ENCODE results near the gene PMFBP1. TPM values are rescaled to one million over a fixed set of nuclear protein-coding genes. Genes with fewer than 3 reads are reported as not detected.

The PMFBP1 gene
- total and polyA plus RNA-seq, 4 experiments from 2014 or later = 0.73 to 1.1 TPM; not detected in 2

- ChIA-PET CTCF (ENCODE audit: partially characterized antibody) (interaction anchor here (1.5 kb wide), 1 partner anchor 10 kb away, joined by 3 read pairs; no protein-coding TSS in a partner anchor), POLR2A (ENCODE audit: partially characterized antibody) (no interaction called here)
- DNase-seq = no peak
- Mint-ChIP-seq H3K4me3 (no peak overlapping the region), H3K4me1 (no peaks in the 10 kb centered on the region), H3K27ac (no peak overlapping the region), H3K36me3 (peaks cover 0 to 8% of the 10 kb centered on the region in 2 donors), H3K9me3 (no peaks in the 10 kb centered on the region), H3K27me3 (no peaks in the 10 kb centered on the region)
- intact Hi-C loops (cut with micrococcal nuclease) = no loop called here
- Histone ChIP-seq H3K27ac (ENCODE audit: low read depth, low read length) (no peak overlapping the region), H3K36me3 (ENCODE audit: insufficient read depth, low read length) (no peaks in the 10 kb centered on the region), H3K27me3 (ENCODE audit: insufficient read depth, low read length) (no peaks in the 10 kb centered on the region), H3K4me1 (ENCODE audit: insufficient read depth, low read length) (no peaks in the 10 kb centered on the region), H3K9me3 (ENCODE audit: control insufficient read depth in 1 of 2, low read length in 2 of 2) (no peaks in the 10 kb centered on the region), H3K4me3 (ENCODE audit: low read length in 2 of 2) (no peak overlapping the region)
Measured at GRCh38 chr16:72073560-72074230, 98.3 kb downstream of the PMFBP1 start.

GRCh38 chr16:72072514-72073342 is 99.2 kb downstream of the PMFBP1 start:
- H3K27me3 ChIP-seq (ENCODE audit: insufficient read depth, low read length) = no peaks in the 10 kb centered on the region
- ChIA-PET POLR2A (ENCODE audit: partially characterized antibody) (no interaction called here), CTCF (ENCODE audit: partially characterized antibody) (interaction anchor here (1.0 to 1.5 kb wide), 2 partner anchors 10 to 11 kb away, joined by 3 read pairs; partner anchors contain the start of gene HPR)
- no peaks in the 10 kb centered on the region for H3K9me3 Mint-ChIP-seq
- no peak overlapping the region for H3K4me3 Mint-ChIP-seq
- no peaks in the 10 kb centered on the region for H3K9me3 ChIP-seq (ENCODE audit: control insufficient read depth in 1 of 2, low read length in 2 of 2)
- H3K27ac Mint-ChIP-seq = no peak overlapping the region
- DNase-seq = no peak
- no peaks in the 10 kb centered on the region for H3K4me1 Mint-ChIP-seq
- H3K27ac ChIP-seq (ENCODE audit: low read depth, low read length) = no peak overlapping the region
- H3K36me3 ChIP-seq (ENCODE audit: insufficient read depth, low read length) = no peaks in the 10 kb centered on the region
- peaks cover 0 to 3% of the 10 kb centered on the region in 2 donors for H3K36me3 Mint-ChIP-seq
- no peaks in the 10 kb centered on the region for H3K27me3 Mint-ChIP-seq
- no peaks in the 10 kb centered on the region for H3K4me1 ChIP-seq (ENCODE audit: insufficient read depth, low read length)
- H3K4me3 ChIP-seq (ENCODE audit: low read length in 2 of 2) = no peak overlapping the region
- intact Hi-C loops (cut with micrococcal nuclease) = no loop called here

Other genes starting within 250 kb of the PMFBP1 start
- not detected for gene PKD1L3, start 171.8 kb downstream of the PMFBP1 start, total RNA-seq
- gene PKD1L3, start 171.8 kb downstream of the PMFBP1 start, polyA plus RNA-seq = not detected
- 1 to 10 TPM; 9.6 to 9.7 TPM for gene DHODH, start 163.4 kb downstream of the PMFBP1 start, total RNA-seq
- gene DHODH, start 163.4 kb downstream of the PMFBP1 start, polyA plus RNA-seq = 10 to 100 TPM in 1 of 2 donors, 1 to 10 TPM in 1; 8.1 to 11.2 TPM
- not detected for gene HP, start 117.7 kb downstream of the PMFBP1 start, total RNA-seq
- gene HP, start 117.7 kb downstream of the PMFBP1 start, polyA plus RNA-seq = not detected
- gene HPR, start 108.9 kb downstream of the PMFBP1 start, total RNA-seq = not detected
- not detected for gene HPR, start 108.9 kb downstream of the PMFBP1 start, polyA plus RNA-seq
- gene TXNL4B, start 78.5 kb downstream of the PMFBP1 start, total RNA-seq = 10 to 100 TPM; 23.7 to 26.1 TPM
- 10 to 100 TPM; 11.3 to 12.5 TPM for gene TXNL4B, start 78.5 kb downstream of the PMFBP1 start, polyA plus RNA-seq
- 100 to 1,000 TPM; 109 to 120 TPM for gene DHX38, start 78.3 kb downstream of the PMFBP1 start, total RNA-seq
- 10 to 100 TPM; 16.9 to 43.3 TPM for gene DHX38, start 78.3 kb downstream of the PMFBP1 start, polyA plus RNA-seq

All from CD4-positive, alpha-beta memory T cell (primary cell).